ENCODE measurements around the gene ANKRD29.
A peak's percentile ranks its signal among the peaks of the same experiment; 100 is the strongest.

Gene ANKRD29, protein sequence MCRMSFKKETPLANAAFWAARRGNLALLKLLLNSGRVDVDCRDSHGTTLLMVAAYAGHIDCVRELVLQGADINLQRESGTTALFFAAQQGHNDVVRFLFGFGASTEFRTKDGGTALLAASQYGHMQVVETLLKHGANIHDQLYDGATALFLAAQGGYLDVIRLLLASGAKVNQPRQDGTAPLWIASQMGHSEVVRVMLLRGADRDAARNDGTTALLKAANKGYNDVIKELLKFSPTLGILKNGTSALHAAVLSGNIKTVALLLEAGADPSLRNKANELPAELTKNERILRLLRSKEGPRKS

DNA sequence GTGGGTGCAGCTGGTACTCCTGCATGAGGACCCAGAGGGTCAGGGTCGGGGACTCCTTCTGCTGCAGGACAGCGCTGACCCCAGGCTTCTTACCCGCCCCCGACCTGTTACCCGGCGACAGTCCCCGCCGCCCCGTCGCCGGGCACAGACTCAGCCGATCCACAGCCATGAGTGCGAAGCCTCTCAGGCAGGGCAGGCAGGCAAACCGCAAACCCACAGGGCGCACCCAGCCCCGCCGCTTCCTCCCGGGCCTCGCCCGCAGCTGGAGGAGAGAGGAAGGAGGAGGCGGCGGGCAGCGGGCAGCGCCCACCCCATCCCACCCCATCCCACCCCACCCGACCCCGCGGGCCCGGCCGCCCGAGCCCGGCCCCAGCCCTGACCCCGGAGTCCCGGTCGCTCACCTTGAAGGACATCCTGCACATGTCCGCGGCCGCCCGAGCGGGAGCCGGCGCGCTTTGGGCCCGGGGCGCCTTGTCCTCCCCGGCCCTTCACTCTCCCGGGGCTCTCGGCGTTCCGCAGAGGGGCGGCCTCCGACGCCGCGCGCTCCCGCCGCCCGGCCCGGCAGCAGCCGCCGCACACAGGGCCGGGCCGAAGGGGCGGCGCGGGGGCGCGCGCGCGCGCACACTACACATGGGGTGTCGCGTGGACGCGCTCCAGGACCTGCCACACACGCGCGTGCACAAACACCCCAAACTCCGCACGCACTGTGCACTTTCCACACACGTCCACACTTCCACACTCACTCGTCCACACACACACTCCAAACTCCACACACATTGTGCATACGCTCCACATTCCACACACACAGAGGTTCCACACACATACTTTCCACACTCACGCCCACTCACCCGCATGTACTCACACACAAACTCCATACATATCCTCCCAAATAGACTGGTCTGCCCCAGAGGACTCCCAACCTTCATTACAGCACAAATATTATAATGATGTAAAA is at the start of gene ANKRD29:
Gene ANKRD29, minus strand, starts transcription at position 603 of the 955 bp plus-strand sequence. Its CDS starts 181 bp downstream, at position 422.
- peak in 1 of 2 donors; percentile 20 for DNase-seq (ENCODE audit: low read depth in 2 of 2)

DNA sequence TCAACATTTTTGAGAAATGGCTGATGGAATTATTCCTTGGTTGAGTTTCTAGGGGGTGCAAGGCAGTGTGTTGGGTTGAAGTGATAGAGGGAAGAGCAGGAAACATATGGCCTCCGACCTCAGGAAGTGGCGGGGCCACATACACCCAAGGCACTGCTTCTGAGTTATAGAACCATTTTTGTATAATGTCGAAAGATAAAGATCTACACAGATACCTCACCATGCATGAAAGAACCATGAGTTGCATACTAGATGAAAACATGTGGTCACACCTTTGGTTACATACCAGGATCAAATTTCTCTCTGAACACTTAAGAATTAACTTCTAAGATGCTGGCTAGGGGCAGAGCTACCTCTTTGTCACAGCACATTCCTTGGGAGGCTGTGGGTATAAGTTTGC is 49.7 kb upstream of the ANKRD29 start:
- DNase-seq (ENCODE audit: low read depth in 2 of 2) = no peak

DNA sequence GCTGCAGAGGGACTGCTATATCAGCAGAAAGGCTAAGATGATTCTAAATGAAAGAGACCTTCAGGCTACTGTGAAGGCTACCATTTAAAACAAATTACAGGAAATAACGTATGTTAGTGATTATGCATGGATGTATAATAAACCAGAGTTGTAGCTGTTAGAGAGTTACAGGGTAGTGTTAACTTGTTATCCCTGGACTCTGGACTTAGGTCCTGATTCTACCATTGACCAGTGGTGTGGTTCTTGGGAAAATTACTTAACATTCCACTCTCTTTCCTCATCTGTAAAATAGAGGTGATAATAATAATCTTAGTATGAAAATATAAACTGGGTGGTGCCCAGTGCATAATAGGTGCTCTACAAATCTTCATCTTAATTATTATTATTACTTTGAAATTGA is 48.7 kb upstream of the ANKRD29 start:
- DNase-seq (ENCODE audit: low read depth in 2 of 2) = no peak

DNA sequence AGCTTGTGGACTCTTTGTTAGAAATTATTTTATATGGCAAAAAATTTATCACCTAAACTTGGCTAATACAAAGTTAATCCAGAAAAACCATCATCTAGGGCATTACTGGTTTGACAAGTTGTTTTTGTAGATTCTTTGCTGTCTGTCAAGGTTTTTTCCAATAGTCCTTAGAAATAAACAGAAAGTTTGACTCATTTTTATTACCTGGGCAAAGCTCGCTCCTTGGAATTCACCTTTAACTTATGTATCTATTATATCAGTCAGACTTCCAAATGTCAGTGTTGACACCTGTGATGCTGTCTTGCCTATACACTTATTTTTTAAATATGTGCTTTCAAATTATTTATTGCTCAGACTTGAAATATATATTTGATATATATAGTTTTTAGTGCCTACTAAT is 48.2 kb upstream of the ANKRD29 start:
- no peak for DNase-seq (ENCODE audit: low read depth in 2 of 2)

DNA sequence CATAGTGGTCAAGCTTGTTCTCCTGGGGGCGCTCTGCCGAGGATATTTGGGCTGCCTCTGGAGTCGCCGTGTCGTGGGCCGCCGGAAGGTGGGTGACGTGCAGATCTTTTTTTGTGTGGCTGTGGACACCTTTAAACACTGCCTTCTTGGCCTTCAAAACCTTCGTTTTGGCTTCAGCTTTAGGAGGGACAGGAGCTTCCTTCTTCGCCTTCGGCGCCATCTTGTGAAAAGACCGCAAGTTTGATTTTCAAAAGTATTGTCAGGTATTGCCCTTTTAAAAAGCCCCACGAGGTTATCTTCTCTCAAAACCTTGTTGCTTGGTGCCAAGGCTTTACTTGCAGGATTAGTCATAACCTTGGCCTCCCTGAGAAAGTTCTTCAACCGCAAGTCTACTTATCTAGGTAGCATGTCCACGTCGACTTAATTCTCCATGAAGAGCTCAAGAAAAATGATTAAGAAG is 47.4 kb upstream of the ANKRD29 start:
- no peak for DNase-seq (ENCODE audit: low read depth in 2 of 2)

DNA sequence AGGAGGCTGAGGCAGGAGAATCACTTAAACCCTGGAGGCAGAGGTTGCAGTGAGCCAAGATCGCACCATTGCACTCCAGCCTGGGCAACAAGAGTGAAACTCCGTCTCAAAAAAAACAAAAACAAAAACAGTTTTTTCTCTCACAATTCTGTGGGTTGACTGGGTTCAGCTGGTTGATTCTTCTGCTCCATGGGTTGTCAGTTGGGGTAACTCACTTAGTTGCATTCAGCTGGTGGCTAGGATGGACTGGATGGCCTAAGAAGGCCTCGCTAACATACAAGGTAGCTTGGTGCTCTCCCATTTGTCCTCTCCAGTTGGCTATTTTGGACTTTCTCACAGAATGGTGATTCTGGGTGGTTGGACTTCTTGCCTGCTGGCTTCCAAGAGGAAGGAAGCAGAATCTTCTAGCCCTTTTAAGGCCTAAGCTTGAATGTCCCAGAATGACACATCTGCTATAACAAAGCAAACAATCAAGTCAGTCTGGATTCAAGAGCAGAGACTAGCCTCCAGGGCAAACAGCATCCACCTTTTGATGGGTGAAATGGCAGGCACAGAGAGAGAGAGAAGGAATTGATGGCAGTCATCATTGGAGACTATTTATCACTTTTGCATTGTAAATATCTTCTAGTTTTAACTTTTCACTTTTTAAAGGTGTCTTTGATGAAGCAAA is 44.4 kb upstream of the ANKRD29 start:
- DNase-seq (ENCODE audit: low read depth in 2 of 2) = no peak

DNA sequence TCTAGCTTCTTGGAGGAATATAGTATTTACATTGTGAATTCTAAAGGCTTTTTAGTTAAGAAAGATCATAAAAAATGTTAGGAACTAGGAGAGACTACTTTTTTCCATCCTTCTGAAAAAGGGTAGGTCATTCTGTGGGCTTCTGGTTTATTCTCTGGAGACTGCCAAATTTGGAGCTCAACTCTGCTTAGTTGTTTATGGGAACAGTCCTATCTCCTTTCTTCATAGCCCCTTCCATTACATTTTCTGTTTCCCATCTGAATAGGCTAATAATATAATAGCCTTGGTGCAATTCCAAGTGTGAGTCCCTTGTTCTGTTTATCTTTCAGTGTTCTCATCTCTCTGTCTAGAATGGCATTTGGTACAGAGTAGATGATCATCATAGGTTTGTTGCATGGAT is 42.1 kb upstream of the ANKRD29 start:
- no peak for DNase-seq (ENCODE audit: low read depth in 2 of 2)

DNA sequence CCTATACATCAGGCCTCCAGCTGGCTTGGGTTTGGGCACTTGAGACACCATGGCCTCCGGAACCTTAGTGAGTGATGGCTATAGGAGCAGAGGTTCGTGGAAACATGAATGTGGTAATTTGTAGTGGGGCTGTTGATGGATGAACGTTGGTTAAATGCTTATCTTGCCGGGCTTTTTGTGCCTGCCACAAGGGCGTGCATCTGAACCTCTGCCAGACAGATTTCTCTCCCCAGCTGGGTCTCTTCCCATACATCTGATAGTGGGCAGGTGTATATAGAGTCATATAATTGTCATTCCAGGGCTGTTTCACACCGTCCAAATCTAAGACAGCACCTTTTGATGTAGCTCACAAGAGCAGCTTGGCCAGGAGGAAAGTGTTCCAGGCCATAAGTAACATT is 41.3 kb upstream of the ANKRD29 start:
- DNase-seq (ENCODE audit: low read depth in 2 of 2) = no peak

DNA sequence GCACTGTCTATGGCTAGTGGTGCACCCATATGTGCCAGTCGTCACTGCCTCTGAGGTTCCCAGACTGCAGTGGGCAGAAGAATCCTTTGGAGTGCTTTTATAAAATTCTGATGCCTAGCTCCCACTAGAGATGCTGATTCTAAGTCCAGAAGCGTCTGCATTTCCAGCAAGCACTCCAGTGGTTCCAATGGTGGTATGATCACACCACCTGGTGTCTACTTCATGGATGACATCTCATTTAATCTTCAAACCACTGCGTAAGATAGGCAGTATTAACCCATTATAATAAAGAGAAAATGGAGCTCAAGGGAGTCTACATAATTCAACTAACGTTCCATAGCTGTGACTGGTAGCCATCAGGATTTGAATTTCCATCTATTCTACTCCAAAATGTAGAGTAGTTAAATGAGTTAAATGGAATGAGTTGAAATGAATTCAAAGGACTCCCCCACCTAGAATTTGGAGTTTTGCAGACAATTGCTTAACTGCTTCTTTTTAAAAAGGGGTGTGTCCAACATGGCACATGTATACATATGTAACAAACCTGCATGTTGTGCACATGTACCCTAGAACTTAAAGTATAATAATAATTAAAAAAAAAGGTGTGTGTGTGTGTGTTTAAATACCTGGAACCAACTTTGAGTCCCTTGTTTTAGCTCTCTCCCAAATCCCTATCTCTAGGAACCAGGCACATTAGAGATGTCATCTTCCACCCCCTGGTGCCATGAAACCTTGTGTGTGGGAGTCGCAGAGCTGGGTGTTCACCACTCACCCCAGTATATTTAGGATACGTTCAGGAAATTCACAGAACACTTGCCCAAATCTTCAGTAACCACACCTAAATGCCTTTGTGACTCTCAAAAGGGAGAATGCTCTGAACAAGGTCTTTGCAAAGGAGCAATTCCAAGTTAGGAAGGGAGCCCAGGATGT is 40.6 kb upstream of the ANKRD29 start:
- DNase-seq (ENCODE audit: low read depth in 2 of 2) = no peak

DNA sequence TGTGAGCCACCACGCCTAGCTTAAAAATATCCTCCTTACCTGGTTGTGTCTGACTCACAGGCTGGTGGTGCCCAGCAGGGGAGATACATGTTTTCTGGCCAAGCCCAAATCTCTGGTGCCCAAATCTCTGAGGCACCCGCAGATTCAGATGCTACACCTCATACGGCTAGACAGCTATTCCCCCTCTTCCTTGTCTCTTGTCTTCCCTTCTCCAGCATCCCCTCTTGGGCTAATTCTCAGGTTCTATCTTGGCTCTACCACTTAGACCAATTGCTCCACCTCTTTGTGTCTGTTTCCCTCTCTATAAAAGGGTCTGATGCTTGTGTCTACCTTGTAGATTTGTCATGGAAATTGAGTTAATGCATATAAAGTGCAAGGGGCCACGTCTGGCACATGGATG is 39.9 kb upstream of the ANKRD29 start:
- no peak for DNase-seq (ENCODE audit: low read depth in 2 of 2)

DNA sequence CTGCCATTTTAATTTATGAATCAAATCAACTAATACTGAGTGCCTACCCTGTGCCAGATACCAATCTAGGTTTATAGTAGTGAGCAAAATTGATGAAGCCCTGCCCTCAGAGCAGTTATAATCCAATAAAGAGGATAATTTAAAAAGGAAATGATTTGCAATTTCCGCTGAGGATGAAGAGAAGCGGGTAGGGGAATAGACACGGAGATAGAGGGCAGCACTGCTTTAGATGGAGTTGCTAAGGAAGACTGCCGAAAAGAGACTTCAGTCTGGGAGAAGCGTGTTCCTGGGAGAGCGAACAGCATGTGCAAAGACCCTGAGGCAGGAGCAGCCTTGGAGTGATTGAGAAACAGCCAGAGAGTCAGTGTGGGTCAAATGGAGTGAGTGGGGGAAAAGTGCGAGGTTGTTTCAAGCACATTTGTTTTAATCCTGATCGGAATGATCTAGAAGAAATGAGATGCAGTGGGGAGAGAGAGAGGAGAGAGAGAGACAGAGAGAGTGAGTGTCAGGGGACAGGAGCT is 38.9 kb upstream of the ANKRD29 start:
- DNase-seq (ENCODE audit: low read depth in 2 of 2) = no peak

DNA sequence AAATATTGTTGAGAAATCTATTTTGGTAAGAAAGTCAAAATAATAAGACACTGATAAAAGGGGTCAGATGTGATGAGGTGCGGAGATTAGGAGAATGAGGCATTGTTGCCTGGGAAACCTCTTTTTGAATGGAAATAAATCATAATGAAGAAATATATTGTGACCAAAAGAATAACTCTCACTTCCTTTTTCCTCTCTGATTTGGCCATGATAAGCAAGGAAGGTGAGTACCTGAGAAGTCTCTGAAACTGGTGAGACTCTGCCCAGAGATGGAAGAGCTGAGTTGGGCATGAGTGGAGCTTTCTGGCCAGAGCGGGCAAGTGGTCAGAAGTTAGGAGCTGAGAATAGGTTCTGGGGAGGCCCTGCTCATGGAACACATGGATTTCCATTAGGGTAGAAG is 38.3 kb upstream of the ANKRD29 start:
- no peak for DNase-seq (ENCODE audit: low read depth in 2 of 2)

DNA sequence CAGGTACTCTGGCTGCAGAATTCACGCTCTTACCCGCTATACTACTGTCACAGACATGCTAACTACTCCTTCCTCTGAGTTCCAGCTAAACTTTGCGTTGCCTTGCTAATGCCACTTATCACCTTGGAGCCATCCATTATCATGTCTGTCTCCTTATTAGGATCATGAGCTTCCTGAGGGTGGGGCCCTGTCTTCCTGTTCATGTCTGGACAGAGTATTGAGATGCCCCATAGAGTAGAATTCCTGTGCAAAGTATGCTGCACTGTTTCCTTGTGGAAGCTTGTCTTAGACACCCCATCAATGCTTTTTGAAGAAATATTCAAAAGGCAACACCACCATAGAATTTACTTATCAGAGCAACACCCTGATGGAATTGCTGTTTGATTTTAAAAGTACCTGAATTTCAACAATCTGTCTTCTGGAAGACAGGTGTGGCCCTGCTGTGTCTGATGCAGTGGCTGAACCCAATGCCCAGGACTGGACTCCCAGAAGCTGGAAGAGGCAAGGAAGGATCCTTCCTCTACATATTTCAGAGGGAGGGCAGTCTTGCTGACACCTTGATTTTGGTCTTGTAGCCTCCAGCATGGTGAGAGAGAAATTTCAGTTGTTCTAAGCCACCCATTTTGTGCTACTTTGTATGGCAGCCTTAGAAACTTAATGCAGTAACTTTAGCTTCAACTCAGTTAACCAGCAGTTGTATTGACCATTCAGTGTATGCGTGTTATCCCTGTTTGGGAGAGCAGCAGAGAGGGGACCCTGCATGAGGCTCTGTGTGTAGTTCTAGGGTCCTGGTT is 32.1 kb upstream of the ANKRD29 start:
- no peak for DNase-seq (ENCODE audit: low read depth in 2 of 2)

DNA sequence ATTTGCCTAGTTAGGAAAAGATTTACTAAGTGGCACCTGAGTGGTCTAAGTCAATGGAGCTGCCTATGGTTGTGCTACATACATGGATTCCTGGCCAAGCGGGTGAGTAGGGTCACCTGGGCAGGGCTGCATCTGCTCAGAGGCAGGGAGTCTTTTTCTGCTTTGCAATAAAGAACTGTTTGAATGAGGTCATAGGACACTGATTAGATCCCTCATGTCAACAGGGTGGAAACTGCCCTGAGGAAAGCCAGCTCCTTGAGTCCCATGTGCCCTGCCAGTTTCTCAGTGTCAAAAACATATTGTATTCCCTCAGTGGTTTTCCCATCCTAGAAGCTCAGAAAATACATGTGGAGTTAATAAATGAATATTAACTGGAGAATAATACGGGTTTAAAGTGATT is 31.1 kb upstream of the ANKRD29 start:
- no peak for DNase-seq (ENCODE audit: low read depth in 2 of 2)

DNA sequence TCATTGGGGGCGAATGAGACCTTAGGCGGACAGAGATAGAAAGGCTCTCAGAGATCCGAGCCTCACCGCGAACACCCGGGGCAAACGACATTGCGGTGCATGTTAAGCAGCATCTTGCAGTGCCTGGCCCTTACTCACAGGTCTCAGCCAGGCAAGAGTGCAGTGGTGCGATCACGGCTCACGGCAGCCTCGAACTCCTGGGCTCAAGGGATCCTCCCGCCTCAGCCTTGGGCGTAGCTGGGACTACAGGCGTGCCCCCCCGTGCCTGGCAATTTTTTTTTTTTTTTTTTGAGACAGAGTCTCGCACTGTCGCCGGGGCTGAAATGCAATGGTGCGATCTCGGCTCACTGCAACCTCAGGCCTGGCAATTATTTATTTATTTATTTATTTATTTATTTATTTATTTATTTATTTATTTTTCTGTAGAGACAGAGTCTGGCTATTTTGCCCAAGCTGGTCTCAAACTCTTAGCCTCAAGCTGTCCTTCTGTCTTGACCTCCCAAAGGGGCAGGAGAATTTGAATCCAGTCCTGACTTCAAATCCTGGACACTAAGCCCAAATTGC is 27.9 kb upstream of the ANKRD29 start:
- no peak for DNase-seq (ENCODE audit: low read depth in 2 of 2)

DNA sequence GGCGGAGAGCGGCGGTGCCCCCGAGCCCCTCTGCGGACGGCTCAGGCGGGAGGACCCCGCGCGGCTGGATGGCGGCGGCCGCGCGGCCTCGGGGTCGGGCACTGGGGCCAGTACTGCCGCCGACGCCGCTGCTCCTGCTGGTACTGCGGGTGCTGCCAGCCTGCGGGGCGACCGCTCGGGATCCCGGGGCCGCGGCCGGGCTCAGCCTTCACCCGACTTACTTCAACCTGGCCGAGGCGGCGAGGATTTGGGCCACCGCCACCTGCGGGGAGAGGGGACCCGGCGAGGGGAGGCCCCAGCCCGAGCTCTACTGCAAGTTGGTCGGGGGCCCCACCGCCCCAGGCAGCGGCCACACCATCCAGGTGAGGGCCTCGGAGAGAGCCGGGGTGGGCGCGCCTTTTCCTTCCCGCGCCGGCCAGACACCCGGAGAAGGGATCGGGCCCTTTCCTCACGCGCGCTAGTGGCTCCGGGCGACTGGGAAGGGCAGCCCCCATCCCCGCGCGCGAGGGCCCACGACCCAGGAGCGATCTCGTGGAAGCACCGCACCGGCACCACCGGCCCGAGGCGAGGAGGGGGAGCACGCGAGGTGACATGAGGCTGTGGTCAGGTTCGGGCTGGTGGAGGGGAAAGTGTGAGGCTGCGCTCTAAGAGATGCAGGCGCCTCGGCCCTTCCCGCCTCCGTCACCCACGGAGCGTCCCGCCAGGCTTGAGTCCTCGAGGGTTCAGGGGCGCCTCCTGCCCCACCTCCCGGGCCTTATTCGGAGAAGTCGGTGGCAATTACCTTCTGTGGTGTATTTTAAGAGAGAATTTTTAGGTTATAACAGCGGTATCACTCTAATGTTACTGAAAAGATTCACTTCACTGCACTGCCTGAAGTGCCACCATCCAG is 27.1 kb upstream of the ANKRD29 start:
- no peak for DNase-seq (ENCODE audit: low read depth in 2 of 2)

DNA sequence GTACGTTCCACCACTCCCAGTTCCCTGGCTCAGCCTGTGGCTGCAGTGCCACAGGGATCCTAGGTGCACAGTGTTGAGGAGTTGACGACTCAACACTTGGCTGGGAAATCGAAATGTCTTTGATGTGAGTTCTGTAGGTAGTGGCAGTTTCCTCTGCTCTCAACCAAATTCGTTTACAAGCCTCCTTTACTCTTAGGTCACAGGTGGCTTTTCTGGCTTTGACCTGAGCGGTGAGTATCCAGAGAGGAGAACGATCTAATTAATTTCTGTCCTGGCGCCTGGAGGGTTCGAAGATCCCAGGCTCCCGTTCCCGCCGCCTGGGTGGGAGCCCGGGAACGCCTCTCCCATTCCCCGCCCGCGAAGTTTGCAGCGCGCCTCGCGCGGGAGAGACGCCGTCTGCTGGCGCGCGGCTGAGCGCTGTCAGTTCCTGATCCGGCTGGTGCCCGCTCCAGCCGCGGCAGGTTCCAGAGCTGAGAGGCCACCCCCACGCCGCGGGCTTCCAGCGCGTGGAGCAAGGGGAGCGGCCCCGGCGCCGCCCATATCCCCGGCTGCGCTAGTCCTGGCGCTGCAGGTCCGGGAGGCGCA is 26.4 kb upstream of the ANKRD29 start, which contains the start of gene LAMA3:
Gene LAMA3, plus strand, starts transcription at position 423 of the 585 bp plus-strand sequence. CDS start 231 bp downstream, outside the sequence.
- no peak for DNase-seq (ENCODE audit: low read depth in 2 of 2)

DNA sequence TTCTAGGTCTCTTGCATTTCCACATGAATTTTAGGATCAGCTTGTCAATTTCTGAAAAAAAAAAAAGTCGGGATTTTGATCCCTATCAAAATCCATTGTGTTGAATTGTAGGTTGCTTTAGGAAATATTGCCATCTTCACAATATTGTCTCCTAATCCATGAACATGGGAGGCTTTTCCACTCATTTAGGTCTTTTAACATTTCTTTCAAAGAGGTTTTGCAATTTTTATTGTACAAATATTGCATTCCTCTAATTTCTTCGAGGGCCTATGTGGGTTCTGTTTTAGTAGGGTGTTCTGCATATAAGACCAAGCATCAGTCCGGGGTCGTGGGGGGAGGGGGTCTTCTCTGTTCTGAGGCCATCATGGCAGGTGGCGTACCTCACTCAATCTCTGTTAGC is 25.8 kb upstream of the ANKRD29 start:
- no peak for DNase-seq (ENCODE audit: low read depth in 2 of 2)
